Panc1 (cell line): Measurements from ENCODE around the gene NOL4L. TPM values are rescaled to one million over a fixed set of nuclear protein-coding genes. Genes with fewer than 3 reads are reported as not detected.

Source experiments
- ATAC-seq: fragments of 200-7000 bp; cut with Tn5 transposase; 2 replicates; pipeline ENCODE4 v1.9.1; 2020; ENCODE audit warnings: mild to moderate bottlenecking, moderate library complexity
- BruUV-seq: library from RNA; stranded (reverse); fragments of 400-500 nt; replicated peaks from 2 replicates; lab custom pipeline; 2021; lab: Mats Ljungman, UMichigan
- CTCF ChIA-PET: fragments of 300-600 bp; sonication (Branson Sonifier 250); formaldehyde crosslinking; loops from one replicate; lab custom pipeline; 2022; ENCODE audit warnings: antibody characterized with exemption; lab: Charles Lee
- POLR2A ChIA-PET: fragments of 300-600 bp; sonication (Branson Sonifier 250); formaldehyde crosslinking; loops from one replicate; lab custom pipeline; 2022; ENCODE audit warnings: antibody characterized with exemption; lab: Charles Lee
- DNase-seq: peaks from one replicate; pipeline ENCODE4 v3.0.0-alpha.2; 2010; ENCODE audit warnings: low read depth, low spot score
- H3K27ac ChIP-seq: 2 replicates; pipeline ENCODE4 v1.5.1; 2011; ENCODE audit warnings: mild to moderate bottlenecking, low read length, inconsistent platforms
- H3K27me3 ChIP-seq: fragments of 200-500 bp; sonication (Bioruptor generic); 2 replicates; pipeline ENCODE4 v1.6.0; 2014; ENCODE audit warnings: low read length, inconsistent platforms; ENCODE audit not compliant: control insufficient read depth, insufficient read depth
- H3K36me3 ChIP-seq: fragments of 200-500 bp; sonication (Bioruptor generic); 2 replicates; pipeline ENCODE4 v1.5.1; 2014; ENCODE audit warnings: inconsistent platforms, mild to moderate bottlenecking, low read length, moderate library complexity; ENCODE audit not compliant: control insufficient read depth, insufficient read depth
- H3K4me1 ChIP-seq: 2 replicates; pipeline ENCODE4 v1.5.1; 2011; ENCODE audit warnings: inconsistent platforms, mild to moderate bottlenecking, low read length, moderate library complexity; ENCODE audit not compliant: control insufficient read depth, insufficient read depth
- H3K4me3 ChIP-seq, 2 experiments: 2 replicates each; pipeline ENCODE4 v1.5.1; 2011 to 2012; ENCODE audit warnings: low read depth in 2 of 2, low read length in 2 of 2, mild to moderate bottlenecking in 2 of 2, inconsistent platforms in 1 of 2, moderate library complexity in 1 of 2
- H3K9me3 ChIP-seq: fragments of 200-500 bp; sonication (Bioruptor generic); 2 replicates; pipeline ENCODE4 v1.5.1; 2014; ENCODE audit warnings: low read depth, mild to moderate bottlenecking, inconsistent platforms, low read length, moderate library complexity; ENCODE audit not compliant: control insufficient read depth, insufficient read depth
- CTCF ChIP-seq: fragments of 450-650 bp; IDR thresholded peaks from 2 replicates; pipeline ENCODE4 v1.5.1; 2017; ENCODE audit warnings: mild to moderate bottlenecking
- POLR2AphosphoS5 ChIP-seq: IDR thresholded peaks from 2 replicates; pipeline ENCODE4 v1.6.1; 2012; ENCODE audit warnings: mild to moderate bottlenecking, low read depth, low read length, moderate library complexity
- REST ChIP-seq, 2 experiments: IDR thresholded peaks; 2 replicates each; pipeline ENCODE4 v1.6.1; 2011 to 2012; ENCODE audit warnings: low read depth in 2 of 2, control low read depth in 1 of 2, low read length in 1 of 2, mild to moderate bottlenecking in 1 of 2, moderate library complexity in 1 of 2; ENCODE audit not compliant: insufficient read depth in 1 of 2
- SIN3A ChIP-seq: IDR thresholded peaks from 2 replicates; pipeline ENCODE4 v1.6.1; 2012; ENCODE audit warnings: low read depth, mild to moderate bottlenecking, low read length, moderate library complexity, borderline replicate concordance; ENCODE audit not compliant: insufficient read depth
- TCF7L2 ChIP-seq: IDR thresholded peaks from 2 replicates; pipeline ENCODE4 v1.6.1; 2011; ENCODE audit warnings: mild to moderate bottlenecking, low read depth, low read length, inconsistent platforms
- in situ Hi-C: cut with HindIII; loops from 2 replicates; pipeline ENCODE4 v1.10.0; 2016; ENCODE audit warnings: low sequenced_read_pairs, low pct_unique_long_range_greater_than_20kb
- intact Hi-C: fragments of 100-400 bp; cut with micrococcal nuclease; formaldehyde crosslinking; loops from one replicate; pipeline ENCODE4 v1.10.0; 2022; ENCODE audit not compliant: unreplicated experiment
- total RNA-seq: library from RNA; stranded (reverse); gene quantifications from one replicate; pipeline ENCODE4 v1.2.1, GENCODE V29; 2021; ENCODE audit not compliant: unreplicated experiment

NOL4L gene
- total RNA-seq, 1 experiment from 2014 or later = 21.6 TPM

- no TSS peak for BruUV-seq
- peak; percentile 31; the same call in 1 of the 2 replicates for ATAC-seq
- 0 out of 2 replicates have a peak, but pooled peaks cover under 1% of the 10 kb centered on the region for H3K4me1 ChIP-seq
- no peak overlapping the region for H3K27ac ChIP-seq
- no peaks in the 10 kb centered on the region for H3K27me3 ChIP-seq
- ChIA-PET POLR2A (interaction anchor here (0.6 kb wide), 1 partner anchor 210 kb away, joined by 4 read pairs; no protein-coding TSS in a partner anchor), CTCF (no interaction called here)
- TF ChIP-seq TCF7L2 (no peak), SIN3A (no peak), REST (IDR thresholded peaks at IDR 0.05; ENCODE audit: insufficient read depth in 1 of 2, low read depth in 2 of 2, low read length in 1 of 2) (no peak), POLR2AphosphoS5 (no peak), CTCF (no peak)
- peaks cover 48% of the 10 kb centered on the region for H3K36me3 ChIP-seq
- no peak for DNase-seq
- intact Hi-C loops (no loop called here), in situ Hi-C loops (no loop called here)
- H3K9me3 ChIP-seq = no peaks in the 10 kb centered on the region
- no peak overlapping the region for H3K4me3 ChIP-seq
Observed at GRCh38 chr20:32439132-32439829, 145.9 kb downstream of the NOL4L start.

GRCh38 chr20:32438331-32438858, 146.7 kb downstream of the NOL4L start:
- H3K27ac ChIP-seq = no peak overlapping the region
- CTCF ChIA-PET = no interaction called here
- DNase-seq (no peak), ATAC-seq (no peak)
- in situ Hi-C loops = no loop called here
- intact Hi-C loops = no loop called here
- no peak overlapping the region for H3K4me3 ChIP-seq
- H3K9me3 ChIP-seq = no peaks in the 10 kb centered on the region
- POLR2A ChIA-PET = no interaction called here
- no TSS peak for BruUV-seq
- H3K27me3 ChIP-seq = no peaks in the 10 kb centered on the region
- H3K36me3 ChIP-seq = peaks cover 57% of the 10 kb centered on the region
- no peaks in the 10 kb centered on the region for H3K4me1 ChIP-seq
- TF ChIP-seq TCF7L2 (no peak), REST (IDR thresholded peaks at IDR 0.05; ENCODE audit: insufficient read depth in 1 of 2, low read depth in 2 of 2, low read length in 1 of 2) (no peak), POLR2AphosphoS5 (no peak; the same call in 1 of the 2 replicates), SIN3A (no peak), CTCF (no peak)
